Globus pallidus (tissue), 1 donor: ENCODE data around the gene ZNF319.
"Not testable (repeated sequence)": the region's sequence is repeated elsewhere in the genome, so short reads cannot be mapped to it uniquely, and the experiment has no call there.

Experiments used
- DNase-seq: peaks from one replicate; pipeline ENCODE4 v3.0.0-alpha.2; 2015; ENCODE audit warnings: low spot score

ZNF319 gene

DNA sequence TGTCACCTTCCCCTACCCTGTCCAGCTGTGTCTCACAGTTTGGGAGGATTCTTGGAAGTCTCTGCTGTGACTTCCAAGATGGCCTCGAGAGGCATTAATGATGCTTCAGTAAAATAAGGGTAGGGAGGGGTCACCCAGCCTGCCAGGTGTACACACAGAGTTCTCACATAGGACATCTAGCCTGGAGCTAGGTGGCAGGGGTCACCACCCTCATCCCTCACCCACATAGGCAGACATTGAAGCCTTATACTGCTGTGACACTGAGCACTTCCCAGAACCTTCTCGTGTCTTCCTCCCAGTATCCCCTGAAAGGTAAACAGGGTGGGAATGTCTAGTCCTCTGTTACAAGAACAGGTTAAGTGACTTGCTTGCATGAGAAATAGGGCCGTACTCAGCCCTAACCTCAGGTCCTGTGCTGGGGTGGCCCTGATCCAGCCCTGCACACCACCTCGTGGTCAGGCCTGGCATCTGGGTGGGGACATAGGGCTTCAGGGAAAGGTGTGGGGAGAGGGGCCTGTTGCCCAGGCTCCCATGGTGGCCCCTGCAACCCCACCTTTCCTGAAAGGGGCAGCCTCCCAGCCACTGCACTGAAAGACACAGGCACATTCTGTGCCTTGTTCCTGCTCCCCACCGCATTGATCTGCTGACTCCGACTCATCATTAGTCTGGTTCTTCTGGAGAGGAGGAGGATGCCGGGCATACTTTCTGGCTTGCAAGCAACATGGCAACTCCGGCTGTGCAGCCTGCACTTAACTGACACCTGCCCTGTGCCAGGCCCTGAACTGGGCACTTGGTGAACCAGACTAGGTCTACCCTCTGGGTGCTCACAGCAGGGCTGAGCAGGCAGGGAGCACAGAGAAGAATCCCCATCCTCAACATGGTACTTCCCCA is 21.4 kb upstream of the ZNF319 start:
- no peak for DNase-seq

DNA sequence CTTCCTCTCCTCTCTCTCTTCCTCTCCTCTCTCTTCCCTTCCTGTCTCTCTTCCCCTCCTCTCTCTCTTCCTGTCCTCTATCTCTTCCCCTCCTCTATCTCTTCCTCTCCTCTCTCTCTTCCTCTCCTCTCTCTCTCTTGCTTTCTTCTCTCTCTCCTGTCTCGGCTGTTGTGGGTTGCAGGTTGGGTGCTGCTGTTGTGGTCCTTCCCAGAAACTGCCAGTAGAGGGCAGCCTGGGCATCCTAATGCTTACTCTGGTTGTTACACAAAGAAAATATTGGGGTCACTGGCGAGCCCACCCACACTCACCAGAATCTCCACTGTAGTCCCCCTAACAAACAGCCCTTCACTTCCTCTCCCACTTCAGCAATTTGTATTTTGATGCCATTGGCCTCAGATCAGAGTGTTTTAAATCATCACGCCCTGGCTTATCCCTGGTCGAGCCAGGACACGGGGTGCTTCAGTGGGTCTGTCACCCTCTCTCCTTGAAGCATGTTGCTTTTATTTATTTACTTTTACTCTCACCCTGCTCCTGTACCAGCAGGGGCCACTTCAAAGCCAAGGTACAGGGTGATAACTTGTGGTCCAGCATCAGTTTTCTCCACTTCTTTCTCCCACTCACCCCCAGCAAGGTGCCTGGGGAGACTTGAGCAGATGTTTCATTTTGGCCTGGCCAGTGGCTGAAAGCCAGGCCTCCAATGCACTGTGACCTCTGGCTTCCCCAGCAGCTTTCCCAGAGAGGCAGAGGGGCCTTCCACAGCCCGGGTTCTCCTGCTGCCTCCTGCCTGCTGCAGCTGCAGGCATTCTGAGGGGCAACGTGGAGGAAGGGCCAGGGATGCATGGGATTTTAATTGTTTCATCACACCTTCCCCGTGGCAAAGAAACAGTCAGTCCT is 20.4 kb upstream of the ZNF319 start:
- peak; percentile 58 for DNase-seq

DNA sequence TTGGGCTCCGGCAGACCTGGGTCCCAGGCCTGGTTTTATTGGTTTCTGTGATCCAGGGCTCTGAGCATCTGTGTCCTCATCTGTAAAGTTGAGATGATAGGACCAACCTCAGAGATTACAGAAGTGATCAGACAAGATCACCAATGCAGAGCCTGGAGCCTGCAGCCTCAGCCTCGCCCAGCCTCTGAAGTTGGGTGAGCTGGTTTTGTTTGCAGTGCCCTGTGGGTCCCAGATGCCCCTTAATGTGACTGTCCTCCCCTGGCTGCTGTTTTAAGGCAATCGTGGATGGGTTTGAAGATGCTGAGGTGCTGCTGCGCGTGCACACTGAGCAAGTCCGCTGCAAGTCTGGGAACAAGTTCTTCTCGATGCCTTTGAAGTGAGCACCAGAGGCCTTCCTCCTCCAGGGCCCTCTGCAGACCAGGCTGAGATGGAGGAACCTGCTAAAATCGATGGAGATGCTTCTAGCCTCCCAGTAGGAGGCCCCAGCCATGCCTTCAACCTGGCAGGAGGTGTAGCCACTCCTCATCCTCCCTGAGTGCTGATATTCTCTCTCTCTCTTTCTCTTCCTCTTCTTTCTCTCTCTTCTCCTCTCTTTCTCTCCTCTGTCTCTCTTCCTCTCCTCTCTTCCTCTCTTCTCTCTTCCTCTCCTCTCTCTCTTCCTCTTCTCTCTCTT is 19.5 kb upstream of the ZNF319 start:
- DNase-seq = no peak

- no peak for DNase-seq
Measured at GRCh38 chr16:58018803-58019202, 18.3 kb upstream of the ZNF319 start.

GRCh38 chr16:58016840-58017446 is 16.5 kb upstream of the ZNF319 start:
- DNase-seq = no peak

DNA sequence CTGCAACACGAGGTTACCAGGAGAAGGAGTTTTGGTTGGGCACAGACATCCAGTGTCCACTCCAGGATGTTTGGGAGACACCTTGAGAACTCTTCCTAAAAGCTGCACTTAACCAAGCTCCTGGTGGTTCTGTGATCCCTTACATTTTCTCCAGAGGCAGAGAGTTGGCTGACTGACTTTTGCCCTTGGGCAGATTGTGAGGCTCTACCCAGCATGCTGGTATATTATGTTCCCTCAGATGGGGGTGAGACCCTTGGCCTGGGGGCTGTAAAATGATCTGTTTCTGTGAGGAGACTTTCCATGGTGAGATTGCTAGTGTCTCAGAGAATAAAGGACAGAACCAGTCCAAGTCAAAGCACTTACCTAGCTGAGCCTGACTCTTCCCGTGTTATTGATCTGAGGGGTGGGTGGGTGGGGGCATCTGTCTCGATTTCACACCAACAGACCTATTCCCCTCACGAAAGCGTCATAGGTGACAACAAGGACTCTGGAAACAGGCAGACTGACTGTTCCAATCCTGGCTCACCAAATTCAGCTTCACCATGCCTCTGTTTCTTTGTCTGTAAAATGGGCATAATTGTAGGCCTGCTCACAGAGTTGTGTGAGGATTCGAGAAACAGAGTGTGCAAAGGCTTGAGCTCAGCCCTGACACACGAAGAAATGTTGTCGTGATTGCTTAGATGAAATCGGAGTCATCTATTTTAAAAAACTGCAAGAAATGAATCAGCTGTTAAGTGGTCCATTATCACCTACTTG is 12.9 kb upstream of the ZNF319 start:
- DNase-seq = no peak

- DNase-seq = no peak
Measured at GRCh38 chr16:58012481-58012880, 12.0 kb upstream of the ZNF319 start.

DNA sequence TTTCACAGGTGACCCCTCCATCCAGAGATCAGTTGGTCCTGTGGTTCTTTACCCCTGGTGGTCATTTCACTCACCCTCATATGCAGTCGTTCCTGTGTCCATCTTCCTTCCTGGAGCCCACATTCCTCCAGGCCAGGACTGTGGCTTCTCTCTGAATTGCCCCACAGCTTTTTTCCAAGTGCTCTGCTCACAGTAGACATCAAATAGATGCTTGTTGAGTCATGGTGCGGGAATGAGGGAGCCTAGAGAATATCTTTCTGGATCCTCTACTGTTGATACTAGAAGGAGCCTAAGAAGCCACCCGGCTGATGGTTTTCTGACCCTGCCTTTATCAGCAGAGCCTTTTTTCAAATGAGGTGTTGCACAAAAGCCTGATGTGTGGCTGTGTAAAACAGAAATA is 11.2 kb upstream of the ZNF319 start:
- DNase-seq = no peak

- no peak for DNase-seq
Measured at GRCh38 chr16:58010886-58011285, 10.4 kb upstream of the ZNF319 start.

- DNase-seq = no peak
Measured at GRCh38 chr16:58009856-58010416, 9.5 kb upstream of the ZNF319 start.

GRCh38 chr16:58004736-58005135 is 4.3 kb upstream of the ZNF319 start:
- DNase-seq = not testable (repeated sequence)

DNA sequence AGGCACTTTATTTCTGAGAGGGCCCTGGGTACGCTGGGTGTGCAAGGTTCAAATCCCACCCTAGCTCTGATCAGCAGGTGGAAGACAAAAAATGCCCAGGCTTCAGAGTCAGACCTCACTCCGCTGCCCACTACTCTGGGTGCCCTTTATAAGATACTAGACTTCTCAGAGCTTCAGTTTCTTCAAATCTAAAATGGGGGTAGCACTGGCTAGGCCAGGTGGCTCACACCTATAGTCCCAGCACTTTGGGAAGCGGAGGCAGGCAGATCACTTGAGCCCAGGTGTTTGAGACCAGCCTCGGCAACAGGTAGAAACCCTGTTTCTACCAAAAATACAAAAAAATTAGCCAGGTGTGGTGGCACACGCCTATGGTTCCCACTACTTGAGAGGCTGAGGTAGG is 2.5 kb upstream of the ZNF319 start:
- DNase-seq = no peak

DNA sequence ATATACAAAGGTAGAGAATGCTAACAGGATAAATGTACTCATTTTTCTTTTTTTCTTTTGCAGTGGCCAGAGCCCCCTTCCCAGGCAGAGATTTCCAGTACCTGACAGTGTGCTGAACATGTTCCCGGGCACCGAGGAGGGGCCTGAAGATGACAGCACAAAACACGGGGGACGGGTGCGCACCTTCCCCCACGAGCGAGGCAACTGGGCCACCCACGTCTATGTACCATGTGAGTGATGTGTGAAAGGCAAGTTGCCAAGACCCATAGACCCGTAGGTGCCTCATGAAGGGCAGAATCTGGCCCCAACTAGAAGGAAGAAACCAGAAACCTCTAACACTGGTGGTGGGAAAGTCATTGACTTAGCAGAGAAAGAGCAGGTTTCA is 1.9 kb upstream of the ZNF319 start:
- DNase-seq = no peak

- no peak for DNase-seq
Measured at GRCh38 chr16:58001781-58002415, 1.4 kb upstream of the ZNF319 start.

DNA sequence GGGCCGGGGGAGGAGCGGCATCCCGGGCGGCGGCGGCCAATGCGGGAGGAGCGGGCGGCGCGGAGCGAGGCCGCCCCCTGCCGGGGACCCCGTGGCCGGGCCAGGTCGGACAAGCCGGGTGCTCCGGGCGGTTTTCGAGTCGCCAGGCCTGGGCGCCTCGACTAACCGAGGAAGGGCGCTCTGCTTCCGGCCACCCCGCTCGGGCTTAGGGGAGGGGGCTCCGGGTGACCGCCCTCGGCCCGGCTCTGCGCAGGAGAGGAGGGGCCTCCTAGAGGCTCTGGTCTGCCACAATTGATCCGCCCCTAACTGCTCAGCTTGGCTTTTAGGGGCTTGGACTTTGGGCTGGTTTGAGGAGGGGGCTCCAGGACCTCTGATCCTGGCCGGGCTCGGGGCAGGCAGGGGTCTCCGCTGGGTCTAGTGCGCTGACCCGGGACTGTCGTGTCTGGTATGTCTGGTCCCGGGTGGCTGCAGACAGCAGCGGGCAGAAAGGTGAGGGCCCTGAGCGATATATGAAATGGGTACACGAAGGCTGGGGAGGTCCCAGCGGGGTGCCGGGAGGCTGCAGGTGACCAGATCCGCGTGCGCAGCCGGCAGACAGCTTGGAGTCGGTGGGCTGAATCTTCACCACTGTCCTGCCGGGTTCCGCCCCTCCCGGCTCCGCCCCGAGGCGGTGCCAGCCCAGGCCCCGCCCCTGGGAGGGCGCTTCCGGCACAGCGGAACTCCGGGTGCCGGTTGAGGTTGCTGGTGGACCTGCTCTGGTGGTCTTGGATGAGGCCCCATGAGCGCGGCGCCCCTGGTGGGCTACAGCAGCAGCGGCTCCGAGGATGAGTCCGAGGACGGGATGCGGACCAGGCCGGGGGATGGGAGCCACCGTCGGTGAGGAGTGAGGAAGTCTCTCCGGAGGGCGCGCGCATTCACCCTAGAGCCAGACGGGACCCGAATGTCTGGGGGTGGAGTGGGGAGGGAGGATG is 519 bp upstream of the ZNF319 start, which contains the start of gene USB1:
Gene USB1 (plus strand): TSS at position 702 of the 971 bp plus-strand sequence. CDS start 77 bp downstream, at position 779.
- peak; percentile 82 for DNase-seq

DNA sequence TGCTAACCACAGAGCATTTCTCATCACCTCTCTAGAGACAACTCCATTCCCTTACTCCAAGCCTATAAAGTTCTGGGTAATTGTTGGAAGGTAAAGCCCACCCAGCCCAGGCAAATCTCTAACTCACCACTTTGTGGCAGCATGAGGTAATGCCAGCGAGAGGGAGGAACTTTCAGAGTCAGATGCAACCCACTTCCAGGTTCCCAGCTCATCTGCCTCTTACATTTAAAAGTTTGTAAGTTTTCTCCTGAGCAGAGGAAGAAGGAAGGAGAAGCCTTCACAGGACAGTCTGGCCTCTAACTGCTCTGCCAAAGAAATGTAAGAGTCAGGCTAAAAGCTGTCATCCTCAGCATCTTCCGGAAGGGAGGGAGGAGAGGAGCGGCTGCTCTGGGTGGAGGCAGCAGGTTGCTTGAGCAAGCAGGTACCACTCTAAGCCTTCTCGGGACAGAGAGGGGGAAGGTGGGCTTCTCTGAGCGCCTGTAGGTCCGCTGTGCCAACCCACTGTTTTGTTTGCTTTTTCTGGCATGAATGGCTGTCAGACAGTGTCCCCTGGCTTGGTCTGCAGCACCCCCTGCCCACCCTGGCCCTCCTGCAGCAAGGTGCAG is 1.0 kb downstream of the ZNF319 start:
- no peak for DNase-seq

- DNase-seq = no peak
Measured at GRCh38 chr16:57998992-57999365, 1.5 kb downstream of the ZNF319 start.

DNA sequence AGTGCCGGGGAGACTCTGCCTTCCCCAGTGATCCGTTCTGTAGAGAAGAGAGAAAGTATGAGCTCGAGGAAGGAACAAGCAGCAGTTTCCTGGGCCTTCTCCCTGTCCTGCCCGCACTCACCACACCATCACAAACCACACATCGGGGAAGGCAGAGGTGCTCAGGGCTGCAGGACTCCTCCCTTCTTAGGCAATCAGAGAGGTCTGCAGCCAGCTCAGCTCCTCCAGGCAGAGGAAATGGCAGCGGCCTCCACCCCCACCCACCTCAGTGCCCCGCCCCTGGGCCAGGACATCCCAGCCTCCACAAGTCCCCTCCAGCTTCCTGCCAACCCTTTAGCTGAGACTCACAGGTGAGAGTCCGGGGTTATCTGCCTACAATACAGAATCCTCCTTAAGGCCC is 2.0 kb downstream of the ZNF319 start:
- no peak for DNase-seq
